HepG2 (cell line): ENCODE results near the gene NRAP. TPM values are rescaled to one million over a fixed set of nuclear protein-coding genes. Genes with fewer than 3 reads are reported as not detected.

ENCODE experiments used
- ATAC-seq: fragments of 200-7000 bp; cut with Tn5 transposase; 3 replicates; pipeline ENCODE4 v1.9.1; 2020; ENCODE audit warnings: mild to moderate bottlenecking, moderate library complexity
- Bru-seq: library from RNA; stranded (reverse); fragments of 400-500 nt; gene quantifications from one replicate; lab custom pipeline; 2021; lab: Mats Ljungman, UMichigan
- BruChase-seq, 2 experiments: library from RNA; stranded (reverse); fragments of 400-500 nt; gene quantifications; one replicate each; lab custom pipeline; 2021; lab: Mats Ljungman, UMichigan
- BruUV-seq: library from RNA; stranded (reverse); fragments of 400-500 nt; replicated peaks from 2 replicates; lab custom pipeline; 2021; lab: Mats Ljungman, UMichigan
- CTCF ChIA-PET: fragments of 300-600 bp; formaldehyde crosslinking; extraction: SDS; loops from one replicate; lab custom pipeline; 2021; ENCODE audit warnings: low total read pairs, inconsistent platforms, low intra/inter-chr PET ratio; lab: Yijun Ruan, JAX
- POLR2A ChIA-PET: fragments of 350-600 bp; sonication (Branson Sonifier 250); formaldehyde crosslinking; loops from one replicate; lab custom pipeline; 2020; ENCODE audit warnings: antibody characterized with exemption, inconsistent platforms; lab: Yijun Ruan, JAX
- DNase-seq: peaks from one replicate; pipeline ENCODE4 v3.0.0-alpha.2; 2015; ENCODE audit warnings: low spot score
- FAIRE-seq: peaks from 3 replicates; lab custom pipeline; 2011; peaks lifted over from hg19 to GRCh38; lab: Jason Lieb, UNC
- H2AFZ ChIP-seq: one replicate; pipeline ENCODE4 v1.6.1; 2011; ENCODE audit warnings: low read length, inconsistent platforms
- H3K27ac ChIP-seq: fragments of 300-600 bp; 3 replicates; pipeline ENCODE4 v1.8.0; 2011; ENCODE audit warnings: mixed run types, mild to moderate bottlenecking, mixed read lengths, low read length, inconsistent platforms; ENCODE audit not compliant: insufficient read depth; ENCODE audit errors: extremely low read length
- H3K27me3 ChIP-seq, 2 experiments: fragments of 200-600 bp in 1 of 2; 2 replicates in 1 of 2; 3 replicates in 1 of 2; pipeline versions ENCODE4 v1.6.0 to v1.8.0; 2011; ENCODE audit warnings: low read length in 2 of 2, mild to moderate bottlenecking in 2 of 2, moderate library complexity in 2 of 2, inconsistent platforms in 1 of 2; ENCODE audit not compliant: insufficient read depth in 2 of 2, control insufficient read depth in 1 of 2
- H3K36me3 ChIP-seq, 2 experiments: fragments of 200-600 bp in 1 of 2; replicated peaks in 1 of 2; 2 replicates in 1 of 2; 3 replicates in 1 of 2; pipeline versions ENCODE4 v1.5.1 to v1.8.0; 2011; ENCODE audit warnings: low read length in 2 of 2, inconsistent platforms in 1 of 2; ENCODE audit not compliant: insufficient read depth in 2 of 2, control insufficient read depth in 1 of 2
- H3K4me1 ChIP-seq: 2 replicates; pipeline ENCODE4 v1.5.1; 2012; ENCODE audit warnings: low read length, inconsistent platforms; ENCODE audit not compliant: insufficient read depth
- H3K4me2 ChIP-seq: 2 replicates; pipeline ENCODE4 v1.6.0; 2011; ENCODE audit warnings: low read depth, low read length, inconsistent platforms
- H3K4me3 ChIP-seq, 3 experiments: fragments of 200-600 bp in 1 of 3; sonication (generic), shearing (Covaris generic) in 1 of 3; replicated peaks in 1 of 3; 2 replicates each; pipeline ENCODE4 v1.5.1; 2011 to 2016; ENCODE audit warnings: low read length in 3 of 3, inconsistent platforms in 2 of 3, low read depth in 2 of 3, mild to moderate bottlenecking in 2 of 3, control low read depth in 1 of 3, mixed read lengths in 1 of 3; ENCODE audit not compliant: insufficient read depth in 1 of 3
- H3K79me2 ChIP-seq: one replicate; pipeline ENCODE4 v1.6.1; 2011; ENCODE audit warnings: low read length, inconsistent platforms; ENCODE audit not compliant: insufficient read depth
- H3K9ac ChIP-seq: 2 replicates; pipeline ENCODE4 v1.6.0; 2011; ENCODE audit warnings: mild to moderate bottlenecking, low read depth, low read length, inconsistent platforms; ENCODE audit not compliant: insufficient read depth
- H3K9me3 ChIP-seq: 2 replicates; pipeline ENCODE4 v1.5.1; 2012; ENCODE audit warnings: mild to moderate bottlenecking, low read length
- H4K20me1 ChIP-seq: 2 replicates; pipeline ENCODE4 v1.6.0; 2011; ENCODE audit warnings: inconsistent platforms, mild to moderate bottlenecking, low read length, moderate library complexity; ENCODE audit not compliant: insufficient read depth
- ARID2 ChIP-seq: sonication (generic); formaldehyde crosslinking; IDR thresholded peaks from 2 replicates; pipeline ENCODE4 v1.8.1; 2022; ENCODE audit warnings: mild to moderate bottlenecking, missing genetic modification reagents, borderline replicate concordance
- CC2D1A ChIP-seq: sonication (generic); formaldehyde crosslinking; IDR thresholded peaks from 2 replicates; pipeline ENCODE4 v1.8.1; 2023; ENCODE audit warnings: mild to moderate bottlenecking, missing genetic modification reagents
- EP300 ChIP-seq, 3 experiments: sonication (generic) in 1 of 3; formaldehyde crosslinking in 1 of 3; IDR thresholded peaks; 2 replicates each; pipeline versions ENCODE4 v1.5.1 to v1.6.1; 2011 to 2020; ENCODE audit warnings: low read depth in 2 of 3, low read length in 2 of 3, borderline replicate concordance in 1 of 3, improper control_type of control experiment in 1 of 3, mild to moderate bottlenecking in 1 of 3, missing genetic modification reagents in 1 of 3, moderate library complexity in 1 of 3
- KDM3A ChIP-seq: IDR thresholded peaks from 2 replicates; pipeline ENCODE4 v1.6.1; 2018; ENCODE audit warnings: low read depth, missing compliant biosample characterization
- SETDB1 ChIP-seq: sonication (generic); formaldehyde crosslinking; IDR thresholded peaks from 2 replicates; pipeline ENCODE4 v1.5.1; 2020; ENCODE audit warnings: missing genetic modification reagents, mild to moderate bottlenecking, borderline replicate concordance
- SYNCRIP ChIP-seq: fragments of 200-400 bp; formaldehyde crosslinking; IDR thresholded peaks from 2 replicates; pipeline ENCODE4 v1.6.1; 2018; ENCODE audit warnings: mild to moderate bottlenecking, low read depth, low read length; ENCODE audit not compliant: insufficient read depth
- ZNF234 ChIP-seq: sonication (generic); formaldehyde crosslinking; conservative IDR thresholded peaks from 2 replicates; pipeline ENCODE4 v1.5.1; 2020; ENCODE audit warnings: mild to moderate bottlenecking, missing genetic modification reagents
- ZNF460 ChIP-seq: sonication (generic); formaldehyde crosslinking; IDR thresholded peaks from 2 replicates; pipeline ENCODE4 v1.5.1; 2020; ENCODE audit warnings: missing genetic modification reagents, mild to moderate bottlenecking, borderline replicate concordance
- ZNF556 ChIP-seq: sonication (generic); formaldehyde crosslinking; IDR thresholded peaks from 2 replicates; pipeline ENCODE4 v1.4.0; 2020; ENCODE audit warnings: mild to moderate bottlenecking, missing genetic modification reagents, borderline replicate concordance
- ZSCAN25 ChIP-seq: sonication (generic); formaldehyde crosslinking; IDR thresholded peaks from 2 replicates; pipeline ENCODE4 v1.8.0; 2022; ENCODE audit warnings: mild to moderate bottlenecking, missing genetic modification reagents
- WGBS: methylation state at CpG from one replicate; pipeline ENCODE4 v1.1.6; 2017; ENCODE audit warnings: low lambda C conversion rate; 5-methylcytosine and 5-hydroxymethylcytosine counted together
- in situ Hi-C: cut with HindIII; loops from 2 replicates; pipeline ENCODE4 v1.10.0; 2017; ENCODE audit warnings: low pct_unique_long_range_greater_than_20kb; ENCODE audit not compliant: extremely low pct_ligation_motif_present
- intact Hi-C: fragments of 100-400 bp; cut with micrococcal nuclease; formaldehyde crosslinking; loops from one replicate; pipeline ENCODE4 v1.10.0; 2022; ENCODE audit not compliant: unreplicated experiment
- long read RNA-seq, 2 experiments: library from RNA in 1 of 2; library from polyadenylated mRNA in 1 of 2; stranded (forward) in 1 of 2; unstranded in 1 of 2; transcript quantifications; one replicate each; pipeline ENCODE4 v2.0.0, GENCODE V29; 2019 to 2022
- polyA minus RNA-seq, 3 experiments: library from RNA; depleted of rRNA, polyadenylated mRNA; stranded (reverse); fragments of >200 nt; gene quantifications; 2 replicates each; pipeline ENCODE4 v1.2.3, GENCODE V29; 2011; ENCODE audit warnings: low replicate concordance in 1 of 3
- polyA plus RNA-seq, 8 experiments: library from polyadenylated mRNA; depleted of rRNA in 3 of 8; stranded (reverse) in 7 of 8; unstranded in 1 of 8; fragments of >200 nt; fragmentation: Illumina TruSeq in 4 of 8; extraction: Trizol in 4 of 8; gene quantifications; 2 replicates each; pipeline versions ENCODE4 v1.2.1 to v1.2.3, GENCODE V29; 2011 to 2016; ENCODE audit warnings: low read depth in 4 of 8, missing spikeins in 1 of 8, mixed read lengths in 1 of 8; ENCODE audit not compliant: insufficient read depth in 1 of 8
- total RNA-seq, 5 experiments: library from RNA; depleted of rRNA; stranded (reverse); fragments of >200 nt; fragmentation: Illumina TruSeq; extraction: Trizol; gene quantifications; 2 replicates each; pipeline ENCODE4 v1.2.3, GENCODE V29; 2016; ENCODE audit warnings: low read depth in 1 of 5
- TF ChIP-seq, protein P1 (sequence below): sonication (generic); formaldehyde crosslinking; IDR thresholded peaks from 2 replicates; pipeline ENCODE4 v1.8.1; 2023; ENCODE audit warnings: missing genetic modification reagents, mild to moderate bottlenecking, borderline replicate concordance
- TF ChIP-seq, protein P2 (sequence below): sonication (generic); formaldehyde crosslinking; conservative IDR thresholded peaks from 2 replicates; pipeline ENCODE4 v1.8.0; 2022; ENCODE audit warnings: missing genetic modification reagents
- TF ChIP-seq, protein P3 (sequence below): sonication (generic); formaldehyde crosslinking; IDR thresholded peaks from 2 replicates; pipeline ENCODE4 v1.4.0; 2020; ENCODE audit warnings: missing genetic modification reagents; ENCODE audit errors: not compliant biosample characterization

Gene NRAP
- total RNA-seq (2016; rRNA removed; fragmentation: Illumina TruSeq; extraction: Trizol) = not detected in 2 replicates
- total RNA-seq (2016; cell fraction: cytosol; rRNA removed; fragmentation: Illumina TruSeq; extraction: Trizol; ENCODE audit: low read depth) = not detected in 2 replicates
- not detected in 2 replicates for total RNA-seq (2016; cell fraction: insoluble cytoplasmic fraction; rRNA removed; fragmentation: Illumina TruSeq; extraction: Trizol)
- total RNA-seq (2016; cell fraction: membrane; rRNA removed; fragmentation: Illumina TruSeq; extraction: Trizol) = not detected in 2 replicates
- not detected in 2 replicates for total RNA-seq (2016; cell fraction: nucleus; rRNA removed; fragmentation: Illumina TruSeq; extraction: Trizol)
- not detected in 2 replicates for polyA plus RNA-seq (2011; rRNA removed)
- polyA plus RNA-seq (2011; cell fraction: cytosol; rRNA removed) = not detected in 2 replicates
- polyA plus RNA-seq (2011; cell fraction: nucleus; rRNA removed) = not detected in 2 replicates
- not detected in 2 replicates for polyA plus RNA-seq (2012)
- polyA plus RNA-seq (2016; cell fraction: cytosol; fragmentation: Illumina TruSeq; extraction: Trizol; ENCODE audit: low read depth) = not detected in 2 replicates
- not detected in 2 replicates for polyA plus RNA-seq (2016; cell fraction: insoluble cytoplasmic fraction; fragmentation: Illumina TruSeq; extraction: Trizol; ENCODE audit: low read depth)
- polyA plus RNA-seq (2016; cell fraction: membrane; fragmentation: Illumina TruSeq; extraction: Trizol; ENCODE audit: low read depth) = not detected in 2 replicates
- polyA plus RNA-seq (2016; cell fraction: nucleus; fragmentation: Illumina TruSeq; extraction: Trizol; ENCODE audit: insufficient read depth, low read depth) = not detected in 2 replicates
- polyA minus RNA-seq (2011; rRNA and poly(A)+ RNA removed; ENCODE audit: low replicate concordance) = not detected in 2 replicates
- not detected in 2 replicates for polyA minus RNA-seq (2011; cell fraction: cytosol; rRNA and poly(A)+ RNA removed)
- polyA minus RNA-seq (2011; cell fraction: nucleus; rRNA and poly(A)+ RNA removed) = not detected in 2 replicates
- Bru-seq, nascent RNA = percentile 2 among the genes with signal in this experiment
- not detected for BruChase-seq, experiment 1, labeled RNA remaining after a 6-hour chase
- not detected for BruChase-seq, experiment 2, labeled RNA remaining after a 2-hour chase
- long read RNA-seq, experiment 1 = 0 reads
- long read RNA-seq, experiment 2 = 0 reads

GRCh38 chr10:113663908-113664307, at the start of gene NRAP:
TSS of gene NRAP (minus strand) at chr10:113664041. CDS start at chr10:113663882, 159 bp downstream.
- no peak within 1 kb of the TSS for H2AFZ ChIP-seq
- H3K27ac ChIP-seq = no peak within 1 kb of the TSS
- H3K4me1 ChIP-seq = no peaks in the 10 kb centered on the region
- no peak for ATAC-seq
- TF ChIP-seq, protein P1, sequence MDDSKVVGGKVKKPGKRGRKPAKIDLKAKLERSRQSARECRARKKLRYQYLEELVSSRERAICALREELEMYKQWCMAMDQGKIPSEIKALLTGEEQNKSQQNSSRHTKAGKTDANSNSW (CRISPR knock-in tag) = no peak
- TF ChIP-seq SETDB1 (CRISPR knock-in tag) (no peak), ZNF556 (CRISPR knock-in tag) (no peak), SYNCRIP (no peak), CC2D1A (no peak), KDM3A (no peak), ZSCAN25 (no peak), ARID2 (CRISPR knock-in tag) (no peak), ZNF234 (CRISPR knock-in tag) (no peak), EP300 (IDR thresholded peaks at IDR 0.05; ENCODE audit: low read depth in 2 of 2, low read length in 2 of 2) (no peak), EP300 (CRISPR knock-in tag; IDR thresholded peaks at IDR 0.05; ENCODE audit: borderline replicate concordance) (no peak), ZNF460 (CRISPR knock-in tag) (no peak)
- TF ChIP-seq, protein P2, sequence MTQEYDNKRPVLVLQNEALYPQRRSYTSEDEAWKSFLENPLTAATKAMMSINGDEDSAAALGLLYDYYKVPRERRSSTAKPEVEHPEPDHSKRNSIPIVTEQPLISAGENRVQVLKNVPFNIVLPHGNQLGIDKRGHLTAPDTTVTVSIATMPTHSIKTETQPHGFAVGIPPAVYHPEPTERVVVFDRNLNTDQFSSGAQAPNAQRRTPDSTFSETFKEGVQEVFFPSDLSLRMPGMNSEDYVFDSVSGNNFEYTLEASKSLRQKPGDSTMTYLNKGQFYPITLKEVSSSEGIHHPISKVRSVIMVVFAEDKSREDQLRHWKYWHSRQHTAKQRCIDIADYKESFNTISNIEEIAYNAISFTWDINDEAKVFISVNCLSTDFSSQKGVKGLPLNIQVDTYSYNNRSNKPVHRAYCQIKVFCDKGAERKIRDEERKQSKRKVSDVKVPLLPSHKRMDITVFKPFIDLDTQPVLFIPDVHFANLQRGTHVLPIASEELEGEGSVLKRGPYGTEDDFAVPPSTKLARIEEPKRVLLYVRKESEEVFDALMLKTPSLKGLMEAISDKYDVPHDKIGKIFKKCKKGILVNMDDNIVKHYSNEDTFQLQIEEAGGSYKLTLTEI (CRISPR knock-in tag) = no peak
- TF ChIP-seq, protein P3, sequence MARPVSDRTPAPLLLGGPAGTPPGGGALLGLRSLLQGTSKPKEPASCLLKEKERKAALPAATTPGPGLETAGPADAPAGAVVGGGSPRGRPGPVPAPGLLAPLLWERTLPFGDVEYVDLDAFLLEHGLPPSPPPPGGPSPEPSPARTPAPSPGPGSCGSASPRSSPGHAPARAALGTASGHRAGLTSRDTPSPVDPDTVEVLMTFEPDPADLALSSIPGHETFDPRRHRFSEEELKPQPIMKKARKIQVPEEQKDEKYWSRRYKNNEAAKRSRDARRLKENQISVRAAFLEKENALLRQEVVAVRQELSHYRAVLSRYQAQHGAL (CRISPR knock-in tag) = no peak
- TF ChIP-seq, all 625 proteins: peak for 0
- ChIA-PET POLR2A (no interaction called here), CTCF (no interaction called here)
- no peak for FAIRE-seq
- H4K20me1 ChIP-seq = no peaks in the 10 kb centered on the region
- H3K36me3 ChIP-seq = no peaks in the 10 kb centered on the region
- H3K79me2 ChIP-seq = no peaks in the 10 kb centered on the region
- in situ Hi-C loops = no loop called here
- H3K9me3 ChIP-seq = no peaks in the 10 kb centered on the region
- H3K4me2 ChIP-seq = no peak within 1 kb of the TSS
- BruUV-seq = no TSS peak
- no peak within 1 kb of the TSS for H3K4me3 ChIP-seq
- intact Hi-C loops = no loop called here
- H3K9ac ChIP-seq = no peak within 1 kb of the TSS
- WGBS = 29% methylated on average over 5 of the region's 5 CpGs
- 0 out of 5 replicates have a peak, but pooled peaks cover 0 to 3% of the 10 kb centered on the region in 2 experiments for H3K27me3 ChIP-seq
- no peak for DNase-seq
